Fibroblast of gingiva (primary cell): ENCODE data around the gene PCSK5.
"Not testable (repeated sequence)": the region's sequence is repeated elsewhere in the genome, so short reads cannot be mapped to it uniquely, and the experiment has no call there.

Experiments used
- DNase-seq: peaks from one replicate; pipeline ENCODE4 v3.0.0-alpha.2; 2011; ENCODE audit warnings: low read depth

The PCSK5 gene

DNA sequence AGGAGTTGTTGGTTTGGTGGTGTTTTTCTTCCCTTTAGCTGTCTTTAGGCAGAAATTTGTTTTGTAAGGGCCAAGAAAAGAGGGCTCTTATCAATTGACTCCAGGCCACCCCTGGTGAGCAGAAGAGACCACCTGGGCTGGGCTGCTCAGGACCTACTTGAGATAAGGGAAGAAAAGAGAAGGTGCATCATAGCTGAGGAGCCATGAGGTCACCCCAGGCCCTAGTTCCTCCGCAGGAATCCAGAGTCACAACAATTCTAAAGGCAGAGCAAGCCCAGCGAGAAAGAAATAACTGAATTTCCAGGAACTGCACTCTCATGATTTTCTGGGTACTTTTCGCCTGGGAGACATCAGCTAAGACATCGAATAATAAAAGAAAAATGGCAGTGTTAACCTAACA lies 468.9 kb downstream of the PCSK5 start:
- no peak for DNase-seq

DNA sequence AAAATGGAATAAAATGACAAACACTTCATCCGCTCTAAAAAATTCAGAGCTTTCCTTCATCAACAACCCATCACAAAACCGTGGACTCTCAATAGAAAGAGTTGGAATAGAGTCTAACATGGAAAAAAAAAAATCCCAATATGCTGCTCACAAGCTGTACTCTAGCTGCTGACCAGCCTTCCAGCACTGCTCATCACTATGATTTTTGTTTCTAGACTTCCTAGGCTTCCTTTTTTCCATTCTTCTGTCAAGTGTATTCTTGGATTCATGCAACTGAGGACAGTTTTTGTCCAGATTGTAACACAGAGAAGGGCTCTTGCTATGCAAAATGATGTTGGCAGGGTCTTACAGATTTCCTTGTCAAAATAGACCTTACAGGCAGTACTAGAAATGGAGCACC lies 469.3 kb downstream of the PCSK5 start:
- DNase-seq: no peak

DNA sequence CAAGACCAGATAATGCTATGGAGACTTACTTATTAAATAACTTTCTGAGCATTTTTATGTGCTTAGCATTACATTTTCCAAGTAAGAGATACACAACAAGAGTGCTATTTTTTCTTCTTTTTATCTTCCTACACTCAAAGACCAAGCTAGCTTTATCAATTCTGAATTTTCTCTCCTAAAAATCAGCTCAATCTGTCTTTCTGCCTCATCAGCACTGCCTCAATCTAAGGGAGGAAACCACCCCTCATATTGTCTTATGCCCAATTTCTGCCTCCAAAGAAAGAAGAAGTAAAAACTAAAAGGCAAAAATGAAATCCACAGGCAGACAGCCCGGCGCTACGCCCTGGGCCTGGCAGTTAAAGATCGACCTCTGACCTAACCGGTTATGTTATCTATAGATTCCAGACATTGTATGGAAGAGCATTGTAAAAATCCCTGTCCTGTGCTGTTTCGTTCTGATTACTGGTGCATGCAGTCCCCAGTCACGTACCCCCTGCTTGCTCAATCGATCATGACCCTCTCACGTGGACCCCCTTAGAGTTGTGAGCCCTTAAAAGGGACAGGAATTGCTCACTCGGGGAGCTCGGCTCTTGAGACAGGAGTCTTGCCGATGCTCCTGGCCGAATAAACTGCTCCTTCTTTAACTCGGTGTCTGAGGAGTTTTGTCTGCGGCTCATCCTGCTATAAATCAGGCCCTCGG lies 472.0 kb downstream of the PCSK5 start:
- DNase-seq: not testable (repeated sequence)

DNA sequence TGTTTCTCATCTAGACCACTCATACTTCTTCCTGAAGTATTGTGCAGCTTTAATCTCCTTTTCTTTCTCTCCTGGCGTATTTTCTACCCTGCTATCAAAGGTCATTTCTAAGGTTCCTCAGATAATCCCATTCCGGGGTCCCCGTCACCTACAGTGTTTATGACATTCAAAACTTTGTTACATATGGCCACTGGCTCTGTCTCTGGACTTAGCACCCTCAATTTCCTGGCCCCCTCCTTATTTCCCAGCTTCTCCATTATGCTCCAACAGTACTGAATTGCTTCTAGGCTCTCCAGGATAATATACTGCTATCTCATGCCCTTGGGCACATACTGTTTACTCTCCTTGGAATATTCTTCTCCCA lies 472.5 kb downstream of the PCSK5 start:
- no peak for DNase-seq

DNA sequence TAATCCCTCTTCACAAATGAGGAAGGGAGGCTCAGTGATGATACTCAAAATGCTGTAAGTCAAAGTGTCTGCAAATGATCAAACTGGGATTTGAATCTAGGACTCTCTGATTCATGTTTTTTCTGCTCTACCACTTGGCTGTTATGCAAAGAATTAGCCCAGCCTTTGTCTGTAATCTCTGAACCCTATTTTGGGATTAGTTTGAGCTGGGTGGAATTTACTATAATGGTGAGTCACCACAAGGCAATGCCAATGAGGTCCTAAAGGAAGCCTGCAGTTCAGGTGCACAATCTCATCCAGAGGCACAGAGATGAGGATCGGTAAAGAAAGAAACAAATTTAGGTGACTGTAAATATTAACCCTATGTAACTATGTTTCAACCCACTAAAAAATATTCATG lies 474.6 kb downstream of the PCSK5 start:
- no peak for DNase-seq

DNA sequence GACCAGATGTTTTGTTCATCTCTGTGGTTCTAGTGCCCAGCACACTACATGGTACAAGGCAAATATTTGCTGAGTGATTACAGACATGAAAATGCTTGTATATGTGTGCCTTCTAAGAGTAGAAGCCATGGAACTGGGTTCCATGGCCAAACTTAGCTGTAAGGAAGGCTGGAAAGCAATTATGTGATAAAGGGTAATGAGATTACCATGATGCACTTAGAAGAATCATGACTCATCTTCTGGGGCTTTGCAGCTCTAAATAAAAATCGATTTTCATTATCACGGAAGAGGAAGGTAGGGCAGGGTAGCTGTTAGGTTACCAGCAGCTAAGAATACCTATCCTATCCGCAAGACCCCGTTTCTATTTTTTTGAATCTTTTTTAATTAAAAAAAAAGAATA lies 475.8 kb downstream of the PCSK5 start:
- DNase-seq: no peak

DNA sequence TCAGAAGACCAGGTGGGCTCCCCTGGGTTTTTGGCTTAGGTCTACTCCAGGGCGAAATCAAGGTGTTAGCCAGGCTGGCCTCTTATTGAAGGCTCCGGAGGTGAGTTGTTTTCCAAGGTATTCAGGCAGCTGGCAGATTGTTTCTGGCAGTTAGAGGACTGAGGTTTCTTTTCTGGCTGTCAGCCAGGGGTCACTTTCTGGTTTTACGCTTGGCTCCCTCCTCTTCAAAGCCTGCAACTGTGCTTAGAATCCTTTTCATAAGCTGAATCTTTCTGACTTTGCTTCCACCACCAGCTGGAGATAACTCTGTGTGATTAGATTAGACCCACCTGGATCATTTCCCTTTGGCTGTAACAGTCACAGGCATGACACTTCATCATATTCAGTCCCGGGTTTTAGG lies 479.1 kb downstream of the PCSK5 start:
- DNase-seq: no peak

DNA sequence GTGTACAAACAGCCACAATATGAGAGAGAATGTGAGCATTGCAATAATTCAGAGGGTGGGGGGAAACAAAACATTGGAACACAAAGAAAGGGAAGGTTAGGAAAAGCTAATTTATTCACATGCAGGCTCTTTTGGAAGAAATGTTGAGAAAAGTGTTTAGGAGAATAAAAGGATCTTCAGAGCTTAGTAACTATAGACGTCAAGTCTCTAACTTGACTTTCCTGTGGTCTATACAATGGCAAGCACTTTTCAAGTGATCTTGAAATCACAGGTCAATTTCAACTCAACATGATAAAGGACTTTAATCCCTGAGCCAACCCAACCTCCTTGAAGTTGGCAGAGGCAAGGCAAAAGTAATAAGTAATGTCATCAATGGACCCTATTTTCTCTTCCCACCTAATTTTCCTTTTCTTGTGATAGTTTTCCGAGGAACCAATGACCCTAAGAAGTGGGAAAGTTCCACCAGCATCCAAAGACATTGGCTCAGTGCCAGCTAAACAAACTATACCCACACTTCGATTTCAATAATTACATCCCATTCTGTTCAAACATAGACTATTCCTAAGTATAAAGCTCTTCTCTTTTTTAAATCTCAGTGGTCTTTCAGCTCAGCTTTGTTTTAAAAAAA lies 480.0 kb downstream of the PCSK5 start:
- DNase-seq: no peak

DNA sequence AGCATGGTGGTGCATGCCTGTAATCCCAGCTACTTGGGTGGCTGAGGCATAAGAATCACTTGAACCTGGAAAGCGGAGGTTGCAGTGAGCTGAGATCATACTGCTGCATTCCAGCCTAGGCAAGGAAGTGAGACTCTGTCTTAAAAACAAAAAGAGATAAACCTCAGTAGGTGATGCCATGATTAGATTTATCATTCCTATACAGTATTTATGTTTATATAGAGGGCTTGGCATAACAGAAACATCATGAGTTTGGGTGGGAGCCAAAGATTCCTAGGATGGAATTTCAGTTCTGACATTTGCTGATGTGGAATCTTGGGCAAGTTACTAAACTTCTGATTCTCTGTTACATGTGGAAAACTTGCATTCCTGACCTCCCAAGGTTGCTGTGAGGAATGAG lies 481.4 kb downstream of the PCSK5 start:
- DNase-seq: peak; percentile 41

DNA sequence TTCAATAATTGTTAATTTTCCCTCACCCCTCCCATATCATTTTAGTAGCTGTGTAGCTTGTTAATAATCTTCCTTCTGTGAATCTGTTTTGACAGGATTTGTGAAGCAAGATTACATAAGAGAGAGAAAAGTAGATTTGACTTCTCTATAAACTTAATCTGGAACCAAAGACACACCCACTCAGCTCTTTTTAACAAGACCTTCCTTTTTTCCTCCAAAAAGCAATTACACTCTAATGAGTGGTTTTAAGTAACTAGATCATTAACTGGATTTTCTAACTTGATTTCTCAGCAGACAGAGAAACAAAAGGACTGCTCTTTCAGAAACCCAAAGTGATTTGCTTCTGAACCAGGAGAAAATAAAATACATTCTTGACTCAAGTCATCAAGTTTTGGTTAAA lies 481.9 kb downstream of the PCSK5 start:
- no peak for DNase-seq

DNA sequence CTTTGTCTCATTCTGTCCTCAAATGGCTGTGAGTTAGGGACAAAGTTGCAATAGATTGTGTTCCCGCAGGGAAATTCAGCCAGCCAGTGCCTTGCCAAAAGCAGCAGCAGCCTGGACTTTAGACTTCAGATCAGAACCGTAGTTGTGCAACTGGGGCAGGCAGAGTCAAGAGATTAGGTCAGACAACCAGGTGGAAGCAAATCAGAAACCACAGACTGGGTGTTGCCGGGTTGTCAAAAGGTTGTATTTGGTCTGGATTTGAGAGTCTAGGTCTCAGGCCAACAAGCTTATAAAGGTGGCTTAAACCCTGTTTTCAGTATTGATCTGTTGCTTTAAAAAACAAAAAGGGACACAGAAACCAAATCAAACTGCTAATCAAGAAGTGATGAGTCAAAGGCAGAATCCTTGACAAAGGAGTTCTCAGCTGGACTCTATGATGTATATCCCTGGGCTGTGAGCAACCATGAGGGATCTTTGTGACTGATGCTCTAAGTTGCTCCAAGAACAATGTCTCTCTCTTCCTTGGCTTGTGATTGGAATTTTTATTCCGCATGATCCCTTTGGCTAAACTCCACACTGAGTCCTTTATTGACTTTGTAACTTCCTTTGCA lies 482.8 kb downstream of the PCSK5 start:
- peak; percentile 69 for DNase-seq

DNA sequence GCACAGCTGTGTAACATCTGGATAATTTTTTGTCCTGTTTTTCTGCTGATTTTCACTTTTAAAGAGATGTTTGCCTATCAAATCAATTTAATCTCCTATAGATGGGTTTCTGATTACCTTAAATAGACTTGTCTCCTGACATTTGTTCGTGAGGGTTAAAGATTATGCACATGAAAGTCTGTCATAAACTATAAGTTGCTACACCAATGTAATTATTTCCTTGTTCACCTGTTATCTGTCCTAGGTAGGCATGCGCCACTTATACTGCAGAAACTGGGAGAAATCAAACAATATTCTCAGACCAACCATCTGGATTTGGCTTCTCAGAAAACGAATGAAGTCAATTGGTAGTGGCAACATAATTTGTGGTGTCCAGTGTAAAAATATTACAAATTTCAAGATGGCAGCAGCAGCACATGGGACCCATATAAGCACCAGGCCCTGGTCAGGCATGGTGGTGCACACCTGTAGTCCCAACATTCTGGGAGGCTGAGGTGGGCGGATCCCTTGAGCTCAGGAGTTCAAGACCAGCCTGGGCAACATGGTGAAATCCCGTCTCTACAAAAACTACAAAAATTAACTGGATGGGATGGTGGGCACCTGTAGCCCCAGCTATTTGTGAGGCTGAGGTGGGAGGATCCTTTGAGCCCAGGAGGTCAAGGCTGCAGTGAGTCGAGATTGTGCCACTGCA lies 483.5 kb downstream of the PCSK5 start:
- no peak for DNase-seq

DNA sequence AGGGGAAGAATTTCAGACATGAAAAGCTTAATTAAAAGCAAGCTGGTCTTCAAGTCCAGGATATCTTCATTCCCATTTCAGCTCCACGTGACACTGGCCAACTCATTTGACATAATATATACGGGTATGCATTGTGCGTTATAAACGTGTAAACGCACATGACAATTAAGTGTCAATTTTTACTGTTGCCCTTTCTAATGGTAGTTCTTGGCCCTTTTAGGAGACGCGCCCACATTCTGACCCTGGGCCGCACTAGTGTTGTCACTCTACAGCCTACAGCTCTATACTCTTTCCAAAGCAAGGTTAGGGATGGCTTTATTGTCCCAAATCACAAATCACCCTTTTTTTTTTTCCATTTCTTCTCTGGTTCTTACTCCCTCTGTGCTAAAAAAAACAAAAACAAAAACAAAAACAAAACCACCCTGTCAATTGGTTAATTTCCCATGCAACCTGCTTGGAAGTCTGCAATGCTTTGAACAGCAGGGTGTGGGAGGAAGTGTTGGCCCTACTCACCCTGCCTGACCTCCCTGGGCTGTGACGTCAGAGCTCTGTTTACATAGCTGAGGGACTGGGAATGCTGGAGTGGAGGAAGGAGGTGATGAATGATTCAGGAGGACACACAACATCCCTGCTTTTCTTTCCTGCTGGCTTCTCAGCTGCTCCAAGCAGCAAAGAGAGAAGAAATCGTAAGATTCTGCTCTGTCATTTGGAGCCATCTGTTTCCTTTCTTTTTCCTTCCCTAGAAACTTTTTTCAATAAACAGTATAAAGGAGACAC lies 484.5 kb downstream of the PCSK5 start:
- peak; percentile 72 for DNase-seq

DNA sequence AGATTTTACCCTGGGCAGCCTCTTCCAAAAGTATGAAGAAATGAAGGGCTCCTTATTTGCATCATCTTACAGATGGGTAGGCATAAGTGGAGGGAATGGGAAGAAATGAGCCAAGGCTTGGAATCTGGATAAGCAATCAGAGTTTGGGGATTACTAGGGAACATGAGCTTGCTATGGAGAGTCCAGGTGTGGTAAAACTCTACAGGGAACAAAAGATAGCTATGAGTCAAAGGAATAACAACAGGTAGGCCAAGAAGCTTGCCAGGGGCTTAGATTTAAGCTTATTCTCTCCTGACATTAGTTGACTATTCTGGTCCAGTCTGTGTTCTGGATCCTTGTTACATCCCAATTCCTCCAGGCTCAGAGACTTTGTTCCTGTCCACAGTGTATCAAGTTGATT lies 487.3 kb downstream of the PCSK5 start:
- DNase-seq: no peak

DNA sequence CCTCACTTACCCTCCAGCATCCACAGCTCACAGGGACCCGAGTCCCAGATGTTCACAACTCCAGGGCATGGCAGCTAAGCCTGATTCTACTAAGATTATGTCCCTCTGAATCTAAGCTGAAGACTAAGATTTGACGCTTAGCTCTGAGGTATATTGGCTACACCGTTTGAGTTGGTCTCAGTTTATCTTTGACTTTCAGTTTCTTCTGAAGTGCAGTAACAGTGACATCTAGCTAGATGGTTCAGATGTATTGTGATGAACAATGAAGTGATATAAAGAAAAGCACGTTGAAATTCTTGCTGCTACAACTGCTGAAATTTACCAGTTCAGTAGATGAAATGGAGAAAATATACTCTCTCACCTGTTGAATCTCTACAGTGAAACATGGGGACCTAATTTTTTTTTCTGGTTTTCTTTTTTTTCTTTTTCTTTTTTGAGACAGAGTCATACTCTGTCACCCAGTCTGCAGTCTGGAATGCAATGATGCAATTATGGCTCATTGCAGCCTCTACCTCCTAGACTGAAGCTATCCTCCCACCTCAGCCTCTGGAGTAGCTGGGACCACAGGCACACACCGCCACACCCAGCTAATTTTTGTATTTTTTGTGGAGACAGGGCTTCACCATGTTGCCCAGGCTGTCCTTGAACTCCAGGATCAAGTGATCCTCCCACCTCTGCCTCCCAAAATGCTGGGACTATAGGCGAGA lies 488.0 kb downstream of the PCSK5 start:
- DNase-seq: no peak

DNA sequence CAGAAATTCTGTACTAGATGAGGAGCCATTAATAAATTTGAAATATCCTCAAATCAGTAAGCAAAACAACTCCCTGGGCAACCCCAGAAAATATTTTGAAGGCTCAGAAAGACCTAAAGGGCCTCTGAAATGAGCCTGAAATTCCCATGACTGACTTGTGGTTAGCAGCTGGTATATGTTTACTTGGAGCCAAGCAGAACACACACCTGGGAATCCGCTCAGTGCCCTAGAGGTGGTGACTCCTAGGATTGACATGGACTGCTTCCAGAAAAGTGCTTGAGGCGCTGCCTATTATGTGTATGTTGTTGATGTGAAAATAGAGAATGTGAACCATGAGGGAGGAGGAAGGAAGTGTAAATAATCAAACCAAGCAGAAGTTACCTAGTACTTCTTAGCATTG lies 489.0 kb downstream of the PCSK5 start:
- DNase-seq: no peak

DNA sequence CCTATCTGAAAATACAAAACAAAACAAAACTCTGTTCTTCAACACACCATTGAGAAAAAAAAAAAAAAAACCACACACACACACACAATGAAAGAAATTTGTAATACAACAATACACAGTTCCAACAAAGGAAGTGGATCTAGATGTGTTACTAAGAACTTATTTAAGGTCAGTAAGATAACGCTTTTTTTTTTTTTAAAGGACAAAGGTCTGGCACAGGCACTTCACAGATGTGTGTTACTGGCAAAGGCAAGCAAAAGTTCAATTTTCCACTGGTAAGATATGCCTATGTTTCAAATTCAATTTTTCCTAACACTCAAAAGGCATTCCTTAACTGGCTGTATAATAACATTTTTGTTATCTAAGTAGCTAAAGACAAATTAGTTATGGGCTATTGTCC lies 500.2 kb downstream of the PCSK5 start:
- DNase-seq: no peak

DNA sequence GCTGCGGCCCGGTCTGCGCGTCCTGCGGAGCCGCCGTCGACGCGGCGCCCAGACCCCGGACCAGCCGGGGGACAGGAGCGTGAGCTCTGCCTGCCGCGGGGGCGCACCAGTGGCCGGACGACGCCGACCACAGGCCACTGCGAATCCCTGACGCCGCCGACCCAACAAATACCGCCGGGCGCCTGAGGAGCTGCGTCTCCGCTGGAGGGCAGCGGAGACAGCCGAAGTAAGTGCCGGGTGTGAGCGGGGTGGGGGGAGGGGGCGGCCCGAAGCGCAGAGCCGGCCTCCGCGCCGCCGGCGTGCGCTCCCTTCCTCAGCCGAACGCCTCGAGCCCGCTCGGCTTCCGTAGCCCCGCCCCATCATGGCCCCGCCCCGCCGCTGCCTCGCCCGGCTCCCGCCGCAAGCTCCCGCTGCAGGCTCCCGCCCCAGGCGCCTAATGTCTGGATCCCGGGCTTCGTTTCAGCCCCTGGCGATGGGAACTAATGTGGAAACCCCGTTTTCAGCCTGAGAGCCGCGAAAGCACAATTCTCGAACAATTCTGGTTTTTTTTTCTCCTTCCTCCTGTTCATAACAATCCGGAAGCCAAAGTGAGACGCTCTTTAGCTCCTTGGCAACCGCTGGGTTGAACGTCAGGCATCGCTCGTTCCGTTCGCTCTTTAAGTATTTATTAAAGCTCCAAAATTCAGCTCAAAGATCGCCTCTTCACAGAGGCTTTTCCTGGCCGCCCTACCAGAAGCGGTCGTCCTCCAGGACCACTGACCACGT lies 503.9 kb downstream of the PCSK5 start, which contains the start of gene RFK:
Gene RFK, minus strand, starts transcription at position 232 of the 765 bp plus-strand sequence. CDS start 255 bp downstream, outside the sequence.
- peak; percentile 96 for DNase-seq

DNA sequence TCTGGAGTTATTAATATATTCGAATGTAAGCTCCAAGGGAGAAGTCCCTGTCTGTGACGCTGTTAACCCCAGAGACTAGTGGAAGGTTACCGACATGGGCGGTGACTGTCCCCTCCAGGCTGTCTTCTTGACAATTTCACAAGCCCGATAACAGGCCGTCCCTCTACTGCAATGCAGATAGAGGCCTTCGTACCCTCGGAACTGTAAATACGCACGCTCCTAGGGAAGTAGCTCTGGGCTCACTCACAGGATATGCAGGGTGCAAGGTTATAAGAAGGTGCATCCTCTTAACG lies 504.4 kb downstream of the PCSK5 start:
- DNase-seq: peak; percentile 34

DNA sequence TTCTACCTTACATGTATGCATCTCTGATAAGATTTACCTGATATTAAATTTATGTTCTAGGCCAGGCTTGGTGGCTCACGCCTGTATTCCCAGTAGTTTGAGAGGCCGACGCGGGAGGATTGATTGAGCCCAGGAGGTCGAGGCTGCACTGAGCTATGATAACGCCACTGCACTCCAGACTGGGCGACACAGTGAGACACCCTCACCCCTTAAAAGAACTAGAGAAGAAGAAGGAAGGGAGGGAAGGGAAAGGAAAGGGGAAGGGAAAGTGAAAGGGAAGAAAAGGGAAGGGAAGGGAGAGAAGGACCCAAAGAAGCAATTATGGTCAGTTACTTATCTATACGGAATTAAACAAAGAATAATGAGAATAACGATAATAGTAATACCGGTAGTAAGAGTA lies 504.9 kb downstream of the PCSK5 start:
- DNase-seq: no peak

DNA sequence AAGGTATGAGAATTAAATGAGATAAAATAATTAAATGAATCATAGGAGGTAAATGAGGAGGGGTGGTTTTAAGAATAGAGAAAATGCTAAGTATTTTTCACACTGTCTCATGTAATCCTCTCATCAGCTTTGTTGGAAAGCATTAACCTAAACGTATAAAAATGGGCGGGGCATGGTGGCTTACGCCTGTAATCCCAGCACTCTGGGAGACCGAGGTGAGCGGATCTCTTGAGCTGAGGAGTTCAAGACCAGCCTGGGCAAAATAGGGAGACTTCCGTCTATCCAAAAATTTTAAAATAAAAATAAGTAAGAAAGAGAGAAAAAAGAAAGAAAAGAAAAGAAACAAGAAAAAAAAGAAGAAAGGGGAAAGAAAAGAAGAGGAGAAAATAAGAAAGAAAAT lies 505.7 kb downstream of the PCSK5 start:
- no peak for DNase-seq
